PC-3 (cell line): ENCODE results near the gene PDZD2. TPM values are rescaled to one million over a fixed set of nuclear protein-coding genes. Genes with fewer than 3 reads are reported as not detected.

Experiments
- ATAC-seq: fragments of 200-7000 bp; cut with Tn5 transposase; 2 replicates; pipeline ENCODE4 v1.9.1; 2020; ENCODE audit warnings: mild to moderate bottlenecking, moderate library complexity
- BruUV-seq: library from RNA; stranded (reverse); fragments of 400-500 nt; replicated peaks from 2 replicates; lab custom pipeline; 2021; lab: Mats Ljungman, UMichigan
- CTCF ChIA-PET: fragments of 300-600 bp; sonication (Branson Sonifier 250); formaldehyde crosslinking; loops from one replicate; lab custom pipeline; 2022; ENCODE audit warnings: antibody characterized with exemption; lab: Charles Lee
- POLR2A ChIA-PET: fragments of 300-600 bp; sonication (Branson Sonifier 250); formaldehyde crosslinking; loops from one replicate; lab custom pipeline; 2022; ENCODE audit warnings: antibody characterized with exemption; ENCODE audit not compliant: unreplicated experiment; lab: Charles Lee
- DNase-seq: peaks from one replicate; pipeline ENCODE4 v3.0.0-alpha.2; 2015
- H2AFZ ChIP-seq: fragments of 300-600 bp; sonication (generic); 2 replicates; pipeline ENCODE4 v1.6.0; 2016; ENCODE audit warnings: antibody characterized with exemption, low read length
- H3F3A ChIP-seq: fragments of 300-600 bp; sonication (generic); one replicate; pipeline ENCODE4 v1.6.0; 2017; ENCODE audit warnings: antibody characterized with exemption, low read length, control low read depth, mild to moderate bottlenecking; ENCODE audit not compliant: unreplicated experiment
- H3K27ac ChIP-seq: fragments of 300-600 bp; sonication (generic); 2 replicates; pipeline ENCODE4 v1.5.1; 2016; ENCODE audit warnings: mild to moderate bottlenecking, low read length
- H3K27me3 ChIP-seq: fragments of 300-600 bp; sonication (generic); 2 replicates; pipeline ENCODE4 v1.6.1; 2016; ENCODE audit warnings: low read length, mixed read lengths
- H3K36me3 ChIP-seq: fragments of 300-600 bp; sonication (generic); 2 replicates; pipeline ENCODE4 v1.6.1; 2016; ENCODE audit warnings: low read depth, mixed run types, low read length, mixed read lengths
- H3K4me1 ChIP-seq: fragments of 300-600 bp; sonication (generic); 2 replicates; pipeline ENCODE4 v1.5.1; 2016; ENCODE audit warnings: low read length; ENCODE audit not compliant: insufficient read depth
- H3K4me2 ChIP-seq: fragments of 300-600 bp; sonication (generic); 2 replicates; pipeline ENCODE4 v1.6.0; 2016; ENCODE audit warnings: low read length
- H3K4me3 ChIP-seq: fragments of 300-600 bp; sonication (generic); 2 replicates; pipeline ENCODE4 v1.5.1; 2016; ENCODE audit warnings: mild to moderate bottlenecking, low read length, mixed read lengths
- H3K79me2 ChIP-seq: fragments of 300-600 bp; sonication (generic); 2 replicates; pipeline ENCODE4 v1.6.1; 2017; ENCODE audit warnings: low read length, mixed read lengths
- H3K9ac ChIP-seq: fragments of 300-600 bp; sonication (generic); 2 replicates; pipeline ENCODE4 v1.6.0; 2016; ENCODE audit warnings: mild to moderate bottlenecking, low read length
- H3K9me2 ChIP-seq: fragments of 300-600 bp; sonication (generic); replicated peaks from 2 replicates; pipeline ENCODE4 v1.6.1; 2016; ENCODE audit warnings: mixed run types, low read length, mixed read lengths
- H3K9me3 ChIP-seq: fragments of 300-600 bp; sonication (generic); 2 replicates; pipeline ENCODE4 v1.6.1; 2016; ENCODE audit warnings: low read length, mixed read lengths
- H4K20me1 ChIP-seq: fragments of 300-600 bp; sonication (generic); 2 replicates; pipeline ENCODE4 v1.6.1; 2016; ENCODE audit warnings: low read length, mixed read lengths
- EZH2 ChIP-seq: fragments of 300-600 bp; sonication (generic); IDR thresholded peaks from one replicate; pipeline ENCODE4 v1.6.1; 2017; ENCODE audit warnings: antibody characterized with exemption, mild to moderate bottlenecking, low read length; ENCODE audit not compliant: unreplicated experiment
- EZH2phosphoT487 ChIP-seq: fragments of 300-600 bp; sonication (generic); IDR thresholded peaks from 2 replicates; pipeline ENCODE4 v1.6.1; 2018; ENCODE audit warnings: mild to moderate bottlenecking, antibody characterized with exemption, low read length, borderline replicate concordance
- intact Hi-C: fragments of 100-400 bp; cut with micrococcal nuclease; formaldehyde crosslinking; loops from 2 replicates; pipeline ENCODE4 v1.9.0; 2023
- total RNA-seq: library from RNA; depleted of rRNA; stranded (reverse); fragments of >200 nt; gene quantifications from 2 replicates; pipeline ENCODE4 v1.2.3, GENCODE V29; 2014
- TF ChIP-seq, protein P1 (sequence below): fragments of 300-600 bp; sonication (generic); conservative IDR thresholded peaks from 2 replicates; pipeline ENCODE4 v1.5.1; 2017; ENCODE audit warnings: antibody characterized with exemption, low read depth, mild to moderate bottlenecking, low read length

Gene PDZD2
- total RNA-seq, 1 experiment from 2014 or later: 2.0 TPM

- no TSS peak for BruUV-seq
- Histone ChIP-seq H3K9me3 (no peaks in the 10 kb centered on the region), H2AFZ (no peak overlapping the region), H3F3A (no peaks in the 10 kb centered on the region), H3K27me3 (no peaks in the 10 kb centered on the region), H3K4me1 (peaks cover 50% of the 10 kb centered on the region), H3K9me2 (no peaks in the 10 kb centered on the region), H3K36me3 (no peaks in the 10 kb centered on the region), H4K20me1 (no peaks in the 10 kb centered on the region), H3K4me3 (no peak overlapping the region), H3K79me2 (no peaks in the 10 kb centered on the region), H3K27ac (peak overlapping the region; percentile 63), H3K4me2 (0 out of 2 replicates have a peak overlapping the region, but pooled peaks have one; percentile 6), H3K9ac (no peak overlapping the region)
- intact Hi-C loops: no loop called here
- TF ChIP-seq, protein P1, sequence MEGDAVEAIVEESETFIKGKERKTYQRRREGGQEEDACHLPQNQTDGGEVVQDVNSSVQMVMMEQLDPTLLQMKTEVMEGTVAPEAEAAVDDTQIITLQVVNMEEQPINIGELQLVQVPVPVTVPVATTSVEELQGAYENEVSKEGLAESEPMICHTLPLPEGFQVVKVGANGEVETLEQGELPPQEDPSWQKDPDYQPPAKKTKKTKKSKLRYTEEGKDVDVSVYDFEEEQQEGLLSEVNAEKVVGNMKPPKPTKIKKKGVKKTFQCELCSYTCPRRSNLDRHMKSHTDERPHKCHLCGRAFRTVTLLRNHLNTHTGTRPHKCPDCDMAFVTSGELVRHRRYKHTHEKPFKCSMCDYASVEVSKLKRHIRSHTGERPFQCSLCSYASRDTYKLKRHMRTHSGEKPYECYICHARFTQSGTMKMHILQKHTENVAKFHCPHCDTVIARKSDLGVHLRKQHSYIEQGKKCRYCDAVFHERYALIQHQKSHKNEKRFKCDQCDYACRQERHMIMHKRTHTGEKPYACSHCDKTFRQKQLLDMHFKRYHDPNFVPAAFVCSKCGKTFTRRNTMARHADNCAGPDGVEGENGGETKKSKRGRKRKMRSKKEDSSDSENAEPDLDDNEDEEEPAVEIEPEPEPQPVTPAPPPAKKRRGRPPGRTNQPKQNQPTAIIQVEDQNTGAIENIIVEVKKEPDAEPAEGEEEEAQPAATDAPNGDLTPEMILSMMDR: no peak
- TF ChIP-seq EZH2phosphoT487 (no peak), EZH2 (no peak)
- ChIA-PET POLR2A (no interaction called here), CTCF (interaction anchor here (0.6 kb wide), 1 partner anchor 46 kb away, joined by 3 read pairs; no protein-coding TSS in a partner anchor)
- no peak for DNase-seq
- no peak for ATAC-seq
Measured at GRCh38 chr5:32029781-32030180, 390.9 kb downstream of the PDZD2 start.

DNA sequence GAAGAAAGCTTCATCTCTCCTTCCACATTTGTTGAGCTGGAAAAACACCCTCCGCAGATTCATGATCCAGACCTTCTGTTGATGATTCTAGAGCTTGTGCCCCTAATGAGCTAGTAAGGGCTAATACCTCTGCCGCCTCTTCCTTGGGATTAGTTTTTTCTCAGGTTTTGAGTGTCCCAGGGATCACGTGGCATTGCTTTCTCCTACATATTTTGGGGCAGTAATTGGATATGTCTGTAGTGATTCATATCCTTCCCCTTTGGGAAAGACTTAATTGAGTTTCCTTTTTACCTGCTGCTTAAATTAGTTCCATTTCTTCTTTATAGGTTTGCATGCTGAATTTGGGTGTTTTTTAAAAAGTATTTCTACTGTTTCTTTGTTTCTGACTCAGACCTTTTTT lies 391.3 kb downstream of the PDZD2 start:
- Histone ChIP-seq H3K4me3 (no peak overlapping the region), H2AFZ (no peak overlapping the region), H4K20me1 (no peaks in the 10 kb centered on the region), H3K9ac (no peak overlapping the region), H3K79me2 (no peaks in the 10 kb centered on the region), H3K9me2 (no peaks in the 10 kb centered on the region), H3F3A (no peaks in the 10 kb centered on the region), H3K4me1 (peaks cover 50% of the 10 kb centered on the region), H3K9me3 (no peaks in the 10 kb centered on the region), H3K36me3 (no peaks in the 10 kb centered on the region), H3K27ac (no peak overlapping the region; the same call in 1 of the 2 replicates), H3K4me2 (no peak overlapping the region), H3K27me3 (no peaks in the 10 kb centered on the region)
- no TSS peak for BruUV-seq
- CTCF ChIA-PET: no interaction called here
- intact Hi-C loops: no loop called here
- TF ChIP-seq EZH2phosphoT487 (no peak), EZH2 (no peak)
- TF ChIP-seq, protein P1: no peak
- no peak for DNase-seq
- ATAC-seq: no peak
- POLR2A ChIA-PET: no interaction called here

DNA sequence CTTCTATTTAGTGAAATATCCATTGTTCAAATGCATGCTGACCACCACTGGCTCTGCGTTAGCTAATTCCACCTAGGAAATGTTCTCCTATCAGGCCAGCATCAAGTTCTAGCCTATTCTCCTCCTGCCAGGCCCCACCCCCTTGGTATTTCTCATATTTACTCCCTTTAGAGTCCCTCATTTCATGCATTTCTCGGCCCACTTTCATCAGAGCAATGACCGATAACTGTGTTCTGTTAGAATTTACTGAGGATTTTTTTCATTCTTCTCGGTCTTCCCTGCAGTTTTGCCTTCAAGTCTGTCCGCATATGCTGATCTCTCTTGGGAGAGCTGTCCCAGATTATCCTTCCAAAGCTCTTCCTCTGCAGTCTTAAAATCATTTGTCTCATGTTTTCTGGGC lies 391.8 kb downstream of the PDZD2 start:
- Histone ChIP-seq H3K27me3 (no peaks in the 10 kb centered on the region), H3K9ac (no peak overlapping the region), H3K9me2 (no peaks in the 10 kb centered on the region), H3K27ac (no peak overlapping the region), H3K4me1 (peaks cover 50% of the 10 kb centered on the region), H3F3A (no peaks in the 10 kb centered on the region), H3K4me2 (no peak overlapping the region), H3K36me3 (no peaks in the 10 kb centered on the region), H3K9me3 (no peaks in the 10 kb centered on the region), H4K20me1 (no peaks in the 10 kb centered on the region), H3K4me3 (no peak overlapping the region), H3K79me2 (no peaks in the 10 kb centered on the region), H2AFZ (no peak overlapping the region)
- no peak for ATAC-seq
- no peak for TF ChIP-seq EZH2
- TF ChIP-seq, protein P1: no peak
- TF ChIP-seq EZH2phosphoT487: no peak
- BruUV-seq: no TSS peak
- no peak for DNase-seq
- POLR2A ChIA-PET: no interaction called here
- intact Hi-C loops: no loop called here
- CTCF ChIA-PET: no interaction called here
